GM18907 (cell line): Measurements from ENCODE around the gene CRYBA4.

ENCODE experiments used
- ATAC-seq: cut with Tn5 transposase; IDR thresholded peaks from one replicate; pipeline ENCODE4 v1.9.1; 2021; ENCODE audit warnings: mild to moderate bottlenecking, moderate library complexity; ENCODE audit not compliant: unreplicated experiment

CRYBA4 gene

DNA sequence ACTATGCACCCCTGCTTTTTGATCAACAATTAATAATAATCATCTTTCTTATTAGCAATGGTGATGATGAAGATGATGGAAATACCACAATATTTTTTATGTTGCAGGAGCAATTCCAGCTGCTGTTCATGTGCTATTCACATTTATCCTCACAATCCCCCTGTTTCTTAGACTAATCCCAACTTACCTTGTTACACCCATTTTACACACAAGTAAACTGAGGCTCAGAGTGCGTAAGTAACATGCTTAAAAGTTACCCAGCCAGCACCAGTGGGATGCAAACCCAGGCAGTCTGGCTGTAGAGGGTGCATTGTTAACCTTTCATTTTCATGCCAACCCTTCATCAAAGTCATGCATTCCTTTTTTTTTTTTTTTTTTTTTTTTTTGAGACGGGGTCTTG, 1.6 kb upstream of the CRYBA4 start:
- ATAC-seq: no peak

DNA sequence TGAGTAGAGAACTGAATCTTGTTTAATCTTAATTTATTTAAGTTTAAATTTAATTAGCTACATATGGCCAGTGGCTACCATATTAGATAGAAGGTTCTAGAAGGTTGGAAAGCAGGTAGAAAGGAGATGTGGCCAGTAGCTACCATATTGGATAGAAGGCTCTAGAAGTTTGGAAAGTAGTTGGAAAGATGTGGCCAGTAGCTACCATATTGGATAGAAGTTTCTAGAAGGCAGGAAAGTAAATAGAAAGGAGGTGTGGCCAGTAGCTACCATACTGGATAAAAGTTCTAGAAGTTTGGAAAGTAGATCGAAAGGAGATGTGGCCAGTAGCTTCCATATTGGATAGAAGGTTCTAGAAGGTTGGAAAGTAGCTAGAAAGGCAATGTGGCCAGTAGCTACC, 2.2 kb downstream of the CRYBA4 start:
- ATAC-seq: no peak

- ATAC-seq: no peak
Measured at GRCh38 chr22:26624803-26625202, 3.0 kb downstream of the CRYBA4 start.

DNA sequence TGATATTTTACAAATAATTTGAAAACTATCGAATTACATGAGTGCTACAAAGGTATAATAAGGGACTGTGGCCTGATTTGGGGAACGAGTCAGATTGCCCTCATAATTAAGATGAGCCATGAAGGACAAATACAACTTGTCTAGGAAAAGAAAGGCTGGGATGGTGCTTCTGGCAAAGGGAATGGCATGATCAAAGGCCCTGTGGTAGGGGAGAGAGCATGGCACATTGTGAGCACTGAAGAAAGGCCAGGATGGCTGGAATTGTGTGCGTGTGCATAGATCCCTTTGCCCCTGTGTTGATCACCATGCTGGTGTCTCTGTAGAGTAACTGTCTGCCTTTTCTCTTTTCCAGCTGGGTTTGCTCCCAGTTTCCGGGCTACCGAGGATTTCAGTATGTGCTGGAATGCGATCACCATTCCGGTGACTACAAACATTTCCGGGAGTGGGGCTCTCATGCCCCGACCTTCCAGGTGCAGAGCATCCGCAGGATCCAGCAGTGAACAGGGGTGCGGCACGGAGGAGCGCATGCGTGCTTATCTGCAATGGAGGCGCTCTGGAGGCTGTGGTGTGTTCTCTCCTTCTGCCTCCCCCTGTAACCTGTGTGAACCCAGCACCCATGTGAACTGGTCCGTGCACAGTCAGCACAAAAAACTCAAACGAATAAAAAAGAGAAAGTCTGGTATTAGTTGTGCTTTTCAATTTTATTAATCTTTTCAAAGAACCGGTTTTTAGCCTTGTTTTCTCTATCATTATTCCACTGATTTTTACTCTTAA, 8.4 kb downstream of the CRYBA4 start:
- no peak for ATAC-seq

DNA sequence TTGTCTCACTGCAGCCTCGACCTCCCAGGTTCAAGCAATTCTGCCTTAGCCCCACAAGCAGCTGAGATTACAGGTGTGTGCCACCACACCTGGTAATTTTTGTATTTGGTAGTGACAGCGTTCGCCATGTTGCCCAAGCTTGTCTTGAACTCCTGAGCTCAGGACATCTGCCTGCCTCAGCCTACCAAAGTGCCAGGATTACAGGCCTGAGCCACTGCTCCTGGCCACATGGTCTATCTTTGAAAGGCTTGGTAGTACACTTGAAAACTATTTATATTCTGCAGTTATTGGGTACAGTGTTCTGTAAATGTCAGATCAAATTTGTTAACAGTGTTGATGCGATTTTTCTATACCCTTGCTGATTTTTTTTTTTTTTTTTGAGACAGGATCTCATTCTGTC, 9.5 kb downstream of the CRYBA4 start:
- ATAC-seq: no peak

DNA sequence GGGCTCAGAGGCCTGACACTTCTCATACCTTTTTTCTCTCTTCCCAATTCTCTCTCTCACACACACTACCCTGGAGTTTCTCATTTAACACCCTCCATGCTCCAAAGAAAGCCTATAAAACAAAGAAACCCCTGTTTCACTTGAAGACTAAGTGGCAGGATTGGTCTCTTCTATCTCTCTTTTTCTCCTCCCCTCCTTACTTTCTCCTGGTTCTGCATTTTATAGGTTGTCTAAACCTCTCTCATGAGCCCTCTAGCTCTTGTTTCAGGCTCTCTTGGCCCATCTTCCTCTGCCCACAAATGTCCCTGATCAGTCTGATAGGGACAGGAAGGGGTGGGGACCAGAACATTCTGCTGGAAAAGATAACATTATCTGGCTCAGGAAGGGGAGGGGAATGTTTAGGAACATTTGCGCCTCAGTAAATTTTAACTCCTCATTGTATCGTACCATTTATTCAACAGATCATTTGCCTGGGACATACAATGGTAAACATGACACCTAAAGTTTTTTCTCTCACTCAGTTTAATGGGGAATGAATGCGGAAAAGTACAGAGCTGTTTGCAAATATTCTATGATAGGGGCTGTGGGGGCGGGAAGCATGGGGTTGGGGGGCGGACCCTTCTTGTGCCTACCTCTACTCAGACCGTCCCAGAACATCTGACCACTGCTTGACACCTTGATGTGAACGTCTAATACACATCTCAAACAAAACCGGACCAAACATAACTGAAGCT, 10.8 kb downstream of the CRYBA4 start:
- no peak for ATAC-seq

DNA sequence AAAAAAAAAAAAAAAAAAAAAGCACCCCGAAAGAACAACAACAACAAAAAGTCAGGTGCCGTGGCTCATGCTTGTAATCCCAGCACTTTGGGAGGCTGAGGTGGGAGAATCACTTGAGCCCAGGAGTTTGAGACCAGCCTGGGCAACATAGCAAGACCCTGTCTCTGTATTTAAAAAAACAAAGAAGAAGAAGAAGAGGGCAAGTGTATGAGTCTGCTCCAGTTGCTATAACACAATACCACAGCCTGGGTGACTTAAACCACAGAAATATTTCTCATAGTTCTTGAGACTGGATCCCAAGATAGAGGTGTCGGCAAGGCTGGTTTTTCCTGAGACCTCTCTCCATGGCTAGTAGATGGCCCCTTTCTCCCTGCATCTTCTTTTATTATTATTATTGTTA, 12.4 kb downstream of the CRYBA4 start:
- ATAC-seq: no peak

DNA sequence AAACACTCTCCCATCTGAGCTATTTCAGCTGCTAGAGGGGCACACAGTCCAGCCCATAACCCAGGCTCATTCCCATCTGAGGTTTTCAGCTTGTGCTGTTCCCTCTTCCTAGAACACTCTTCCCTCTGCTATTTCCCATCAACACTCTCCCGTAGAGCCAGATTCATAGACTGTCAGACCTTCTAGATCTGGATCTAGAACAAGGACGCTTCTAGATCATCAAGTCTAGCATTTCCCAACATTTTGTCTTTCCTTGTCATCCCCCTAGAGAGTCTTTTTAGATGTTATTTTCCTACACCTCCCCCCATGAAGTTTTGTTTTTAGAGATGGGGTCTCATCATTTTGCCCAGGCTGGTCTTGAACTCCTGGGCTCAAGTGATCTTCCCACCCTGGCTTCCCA, 13.4 kb downstream of the CRYBA4 start:
- no peak for ATAC-seq

DNA sequence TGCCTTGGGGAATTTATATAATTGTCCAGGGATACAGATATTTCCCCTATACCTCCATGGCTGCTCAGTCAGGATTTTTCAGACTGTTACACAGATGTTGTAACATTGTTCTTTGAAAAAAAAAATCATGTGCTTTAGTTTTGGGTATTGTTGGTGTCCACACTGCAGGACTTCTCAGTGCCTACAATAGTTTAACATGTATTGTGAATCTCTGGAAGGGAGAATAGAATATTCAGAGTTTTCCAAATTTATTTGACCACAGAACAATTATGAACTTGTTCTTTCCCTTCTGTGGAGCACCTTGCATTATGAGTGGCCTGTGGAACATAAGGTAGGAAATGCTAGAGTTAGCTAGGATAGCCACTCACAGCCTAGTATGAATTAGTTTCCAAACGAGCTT, 14.5 kb downstream of the CRYBA4 start:
- ATAC-seq: no peak

DNA sequence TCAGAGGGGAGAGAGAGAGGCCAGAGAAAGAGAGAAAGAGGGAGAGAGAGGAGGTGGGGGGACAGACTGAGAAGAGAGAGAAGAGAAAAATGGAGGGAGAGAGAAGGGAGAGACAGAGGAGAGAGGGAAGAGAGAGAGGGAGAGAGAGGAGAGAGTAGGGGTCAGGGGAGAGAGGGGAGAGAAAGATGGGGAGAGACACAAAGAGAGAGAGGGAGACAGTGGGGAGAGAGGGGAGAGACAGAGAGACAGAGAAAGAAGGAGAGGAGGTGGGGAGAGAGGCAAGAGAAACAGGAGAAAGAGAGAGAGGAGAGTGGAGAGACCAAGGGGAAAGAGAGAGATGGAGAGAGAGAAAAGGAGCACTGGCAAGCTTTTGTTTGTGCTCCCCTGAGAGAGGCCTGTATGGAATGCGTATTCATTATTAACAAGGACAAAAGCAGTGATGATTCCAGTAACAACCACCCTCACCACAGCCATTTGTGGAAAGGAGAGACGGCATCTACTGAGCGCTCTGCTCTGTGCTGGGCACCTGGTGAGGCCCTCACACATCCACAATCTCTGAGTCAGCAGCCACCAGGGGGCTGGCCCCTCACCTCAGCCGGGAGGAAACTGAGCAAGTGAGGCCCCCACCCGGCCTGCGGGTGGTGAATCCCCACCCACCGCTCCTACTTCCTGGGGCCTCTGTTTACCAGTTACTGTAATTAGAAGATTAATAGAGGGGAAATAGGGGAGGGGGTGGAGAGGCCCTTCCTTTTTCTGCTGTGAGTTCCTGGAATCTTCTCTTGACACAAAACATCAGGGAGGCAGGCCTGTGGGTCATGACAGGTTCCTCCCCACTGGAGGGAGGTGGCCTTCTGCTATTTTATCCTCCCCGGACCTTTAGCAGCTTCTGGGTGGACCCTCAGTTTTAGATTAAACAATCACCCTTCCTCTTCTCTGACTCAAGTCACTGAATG, 21.0 kb downstream of the CRYBA4 start:
- ATAC-seq: no peak

DNA sequence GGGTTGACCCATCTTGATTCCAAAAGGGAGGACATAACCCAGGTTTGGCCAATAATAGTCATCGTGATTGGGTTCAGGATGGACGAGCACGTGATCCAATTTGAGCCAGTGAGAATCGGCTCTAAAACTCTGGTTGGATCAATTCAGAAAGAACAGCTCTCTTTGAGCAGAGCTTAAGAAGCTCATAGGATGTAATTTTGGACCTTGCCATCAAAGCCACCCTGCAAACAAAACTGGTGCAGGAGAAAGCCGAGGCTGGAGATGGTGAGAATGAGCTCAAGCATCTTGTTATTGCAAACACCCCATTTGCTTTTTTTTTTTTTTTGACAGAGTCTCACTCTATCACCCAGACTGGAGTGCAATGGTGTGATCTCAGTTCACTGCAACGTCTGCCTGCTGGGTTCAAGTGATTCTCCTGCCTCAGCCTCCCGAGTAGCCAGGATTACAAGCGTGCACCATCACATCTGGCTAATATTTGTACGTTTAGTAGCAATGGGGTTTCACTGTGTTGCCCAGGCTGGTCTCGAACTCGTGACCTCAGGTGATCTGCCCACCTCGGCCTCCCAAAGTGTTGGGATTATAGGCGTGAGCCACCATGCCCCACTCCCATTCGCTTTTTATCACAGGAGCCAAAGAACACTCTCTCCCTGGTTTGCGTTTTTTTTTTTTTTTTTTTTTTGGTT, 21.8 kb downstream of the CRYBA4 start:
- ATAC-seq: no peak

DNA sequence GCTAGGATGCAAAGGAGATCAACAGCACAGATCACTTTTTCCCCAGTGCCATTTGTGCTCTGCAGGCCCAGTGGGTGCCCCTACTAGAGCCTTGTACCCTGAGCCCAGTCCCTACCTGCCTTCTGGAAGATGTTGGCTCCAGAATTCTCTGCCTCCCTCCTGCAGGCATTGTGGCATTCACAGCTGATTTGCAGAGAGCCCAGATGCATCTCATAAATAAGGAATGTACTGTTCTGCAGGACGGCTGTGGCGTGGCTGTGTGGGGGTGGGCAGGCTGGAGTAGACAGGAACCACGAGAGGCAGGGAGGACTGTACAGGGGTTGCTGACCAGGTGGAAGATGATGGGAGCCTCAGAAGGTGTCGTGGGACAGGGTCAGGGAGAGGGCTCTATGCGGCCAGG, 24.4 kb downstream of the CRYBA4 start:
- ATAC-seq: no peak

GRCh38 chr22:26648011-26648497, 26.3 kb downstream of the CRYBA4 start:
- ATAC-seq: no peak

GRCh38 chr22:26648528-26649388, 27.0 kb downstream of the CRYBA4 start:
- ATAC-seq: no peak

GRCh38 chr22:26650722-26651421, 29.1 kb downstream of the CRYBA4 start:
- no peak for ATAC-seq

- ATAC-seq: no peak
Measured at GRCh38 chr22:26651815-26652214, 30.1 kb downstream of the CRYBA4 start.

GRCh38 chr22:26656891-26657851, 35.4 kb downstream of the CRYBA4 start, which contains the start of gene MIAT:
Gene MIAT (plus strand): TSS chr22:26657588.
- ATAC-seq: no peak

DNA sequence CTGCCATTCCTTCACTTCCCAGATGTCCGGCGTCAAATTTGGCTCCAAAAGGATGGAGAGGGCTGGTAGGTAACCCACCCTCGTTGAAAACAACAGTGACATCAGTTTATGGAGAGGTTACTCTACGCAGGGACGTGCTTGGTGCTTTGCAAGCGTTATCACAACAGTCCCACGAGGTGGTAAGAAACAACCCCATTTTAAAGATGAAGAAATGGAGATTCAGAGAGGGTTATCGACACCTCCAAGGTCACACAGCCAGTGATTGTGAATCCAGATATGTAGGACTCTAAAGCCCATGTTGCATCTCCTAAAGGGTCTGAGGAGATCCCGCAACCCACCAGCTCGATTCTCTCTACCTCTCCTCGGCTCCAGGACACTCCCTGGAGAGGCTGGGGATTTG, 36.4 kb downstream of the CRYBA4 start:
- ATAC-seq: no peak
